Activated naive CD4-positive, alpha-beta T cell treated with anti-CD3 and anti-CD28 coated beads, Interleukin-2, amount 50 U/mL, for 24 hours (primary cell): Measurements from ENCODE around the gene DYNLRB2.
A peak's percentile ranks its signal among the peaks of the same experiment; 100 is the strongest.

ENCODE experiments used
- H3K27ac Mint-ChIP-seq: one replicate; pipeline ENCODE4 v1.8.0; 2021; ENCODE audit warnings: mild to moderate bottlenecking, mixed read lengths
- H3K27me3 Mint-ChIP-seq: one replicate; pipeline ENCODE4 v1.8.0; 2021; ENCODE audit warnings: mixed read lengths
- H3K36me3 Mint-ChIP-seq: one replicate; pipeline ENCODE4 v1.8.0; 2021; ENCODE audit warnings: mixed read lengths
- H3K4me1 Mint-ChIP-seq: one replicate; pipeline ENCODE4 v1.8.0; 2021; ENCODE audit warnings: mixed read lengths
- H3K4me3 Mint-ChIP-seq: one replicate; pipeline ENCODE4 v1.8.0; 2021; ENCODE audit warnings: mild to moderate bottlenecking, mixed read lengths
- H3K9me3 Mint-ChIP-seq: one replicate; pipeline ENCODE4 v1.8.0; 2021; ENCODE audit warnings: mixed read lengths

DYNLRB2 gene

DNA sequence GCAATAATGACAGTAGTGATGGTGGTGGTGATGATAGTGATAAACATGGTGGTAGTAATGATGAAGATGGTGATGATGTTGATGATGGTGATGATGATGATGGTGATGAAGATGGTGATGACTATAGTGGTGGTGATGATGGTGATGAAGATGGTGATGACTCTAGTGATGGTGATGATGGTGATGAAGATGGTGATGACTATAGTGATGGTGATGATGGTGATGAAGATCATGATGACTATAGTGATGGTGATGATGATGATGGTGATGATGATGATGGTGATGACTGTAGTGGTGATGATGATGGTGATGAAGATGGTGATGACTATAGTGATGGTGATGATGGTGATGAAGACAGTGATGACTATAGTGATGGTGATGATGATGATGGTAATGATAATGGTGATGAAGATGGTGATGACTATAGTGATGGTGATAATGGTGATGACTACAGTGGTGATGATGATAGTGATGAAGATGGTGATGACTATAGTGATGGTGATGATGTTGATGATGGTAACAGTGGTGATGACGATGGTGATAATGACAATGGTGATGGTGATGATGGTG, 35.6 kb downstream of the DYNLRB2 start:
- Mint-ChIP-seq H3K4me1 (peaks cover 29% of the 10 kb centered on the region), H3K36me3 (peaks cover 2% of the 10 kb centered on the region), H3K9me3 (peaks cover 4% of the 10 kb centered on the region), H3K27me3 (no peaks in the 10 kb centered on the region), H3K27ac (no peak overlapping the region), H3K4me3 (no peak overlapping the region)

DNA sequence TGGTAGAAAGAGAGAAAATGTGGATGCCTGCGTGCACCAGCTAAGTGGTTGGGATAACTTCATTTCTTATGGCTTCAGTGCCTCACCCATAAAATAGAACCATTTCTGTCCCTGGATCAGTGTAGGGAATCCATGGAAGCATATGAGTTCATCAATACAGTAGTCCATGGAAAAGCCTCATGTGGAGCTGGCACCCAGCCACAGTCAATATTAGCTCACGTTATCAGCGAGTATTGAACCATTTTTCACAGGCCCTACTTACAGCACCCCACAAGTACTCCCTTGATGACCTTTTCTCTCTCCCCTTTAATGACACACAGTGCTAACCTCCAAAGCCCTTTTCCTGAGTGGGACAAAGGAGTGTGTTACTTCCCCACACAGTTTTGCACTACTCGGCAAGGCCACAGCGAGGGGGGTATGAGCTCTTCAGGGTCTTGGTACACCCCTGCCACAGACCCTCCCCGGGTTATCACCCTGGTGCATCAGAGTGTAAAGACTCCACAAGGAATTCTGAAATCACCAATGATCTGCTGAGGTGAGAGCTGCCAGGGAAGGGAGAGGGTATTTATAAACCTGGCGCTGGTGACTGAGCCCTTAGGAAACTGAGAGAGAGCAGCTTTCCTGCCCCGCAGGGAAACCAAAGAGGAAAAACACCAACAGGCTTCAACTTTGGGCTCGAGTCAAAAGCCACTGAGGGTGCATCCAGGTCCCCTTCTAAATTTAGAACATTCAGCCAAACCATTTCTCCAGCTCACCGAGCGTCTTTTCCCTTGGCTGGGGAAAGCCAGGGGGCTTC, 36.9 kb downstream of the DYNLRB2 start:
- Mint-ChIP-seq H3K27ac (no peak overlapping the region), H3K36me3 (peaks cover 2% of the 10 kb centered on the region), H3K4me1 (peaks cover 31% of the 10 kb centered on the region), H3K4me3 (no peak overlapping the region), H3K27me3 (no peaks in the 10 kb centered on the region), H3K9me3 (peaks cover 4% of the 10 kb centered on the region)

- Mint-ChIP-seq H3K27ac (peak overlapping the region; percentile 97), H3K4me1 (peaks cover 51% of the 10 kb centered on the region), H3K4me3 (peak overlapping the region; percentile 76), H3K9me3 (peaks cover 4% of the 10 kb centered on the region), H3K27me3 (no peaks in the 10 kb centered on the region), H3K36me3 (peaks cover 2% of the 10 kb centered on the region)
These were observed 39.5 kb downstream of the DYNLRB2 start for GRCh38 chr16:80580109-80580832.

- no peak overlapping the region for H3K4me3 Mint-ChIP-seq
- H3K27ac Mint-ChIP-seq: peak overlapping the region; percentile 13
These were observed 42.7 kb downstream of the DYNLRB2 start for GRCh38 chr16:80583466-80583865.

DNA sequence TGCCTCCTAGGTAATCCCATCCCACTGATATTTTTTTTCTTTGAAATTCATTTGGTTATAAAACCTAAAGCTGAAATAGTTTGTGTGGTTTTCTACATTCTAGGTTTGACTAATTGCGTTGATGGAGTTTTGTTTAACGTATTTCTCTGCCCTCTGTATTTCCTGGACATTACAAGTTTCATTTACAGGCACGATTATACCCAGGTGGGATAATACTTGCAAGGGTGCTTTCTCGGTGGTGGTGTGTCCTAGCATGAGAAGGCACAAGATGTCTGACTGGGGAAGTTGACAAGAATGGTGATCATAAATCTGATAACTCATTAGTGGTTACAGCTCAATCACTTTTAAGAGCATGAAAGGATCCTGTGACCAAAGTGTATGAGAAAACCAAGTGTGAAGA, 45.0 kb downstream of the DYNLRB2 start:
- no peak overlapping the region for H3K4me3 Mint-ChIP-seq
- no peaks in the 10 kb centered on the region for H3K36me3 Mint-ChIP-seq
- H3K4me1 Mint-ChIP-seq: peaks cover 45% of the 10 kb centered on the region
- H3K9me3 Mint-ChIP-seq: no peaks in the 10 kb centered on the region
- H3K27me3 Mint-ChIP-seq: no peaks in the 10 kb centered on the region
- H3K27ac Mint-ChIP-seq: no peak overlapping the region

More at GRCh38 chr16:80583466-80583865, 42.7 kb downstream of the DYNLRB2 start:
- H3K4me1 Mint-ChIP-seq: peaks cover 50% of the 10 kb centered on the region
- H3K27me3 Mint-ChIP-seq: no peaks in the 10 kb centered on the region
- H3K9me3 Mint-ChIP-seq: peaks cover 4% of the 10 kb centered on the region
- H3K36me3 Mint-ChIP-seq: peaks cover 2% of the 10 kb centered on the region

- Mint-ChIP-seq H3K4me1 (peaks cover 45% of the 10 kb centered on the region), H3K36me3 (no peaks in the 10 kb centered on the region), H3K4me3 (no peak overlapping the region), H3K9me3 (no peaks in the 10 kb centered on the region), H3K27ac (no peak overlapping the region), H3K27me3 (no peaks in the 10 kb centered on the region)
These were observed 45.7 kb downstream of the DYNLRB2 start for GRCh38 chr16:80586476-80586875.

DNA sequence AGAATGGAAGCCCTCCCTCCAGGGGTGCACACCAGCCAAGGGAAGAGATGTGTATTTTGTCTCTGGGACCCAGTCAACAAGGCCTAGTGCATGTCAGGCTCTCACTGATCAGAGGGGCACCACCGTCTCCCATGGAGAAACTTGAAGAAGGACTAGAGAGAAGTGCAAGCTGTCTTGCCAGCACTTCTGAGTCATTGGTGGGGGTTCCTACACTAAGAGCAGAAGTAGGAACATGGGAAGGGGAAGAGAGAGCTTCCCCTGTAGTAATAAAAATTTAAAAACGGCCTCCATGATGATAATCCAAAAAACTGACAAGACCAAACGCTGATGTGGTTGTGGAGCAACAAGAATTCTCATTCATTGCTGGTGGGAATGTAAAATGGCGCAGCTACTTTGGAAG, 46.3 kb downstream of the DYNLRB2 start:
- Mint-ChIP-seq H3K27ac (no peak overlapping the region), H3K4me1 (peaks cover 49% of the 10 kb centered on the region), H3K36me3 (no peaks in the 10 kb centered on the region), H3K9me3 (no peaks in the 10 kb centered on the region), H3K27me3 (no peaks in the 10 kb centered on the region), H3K4me3 (no peak overlapping the region)

DNA sequence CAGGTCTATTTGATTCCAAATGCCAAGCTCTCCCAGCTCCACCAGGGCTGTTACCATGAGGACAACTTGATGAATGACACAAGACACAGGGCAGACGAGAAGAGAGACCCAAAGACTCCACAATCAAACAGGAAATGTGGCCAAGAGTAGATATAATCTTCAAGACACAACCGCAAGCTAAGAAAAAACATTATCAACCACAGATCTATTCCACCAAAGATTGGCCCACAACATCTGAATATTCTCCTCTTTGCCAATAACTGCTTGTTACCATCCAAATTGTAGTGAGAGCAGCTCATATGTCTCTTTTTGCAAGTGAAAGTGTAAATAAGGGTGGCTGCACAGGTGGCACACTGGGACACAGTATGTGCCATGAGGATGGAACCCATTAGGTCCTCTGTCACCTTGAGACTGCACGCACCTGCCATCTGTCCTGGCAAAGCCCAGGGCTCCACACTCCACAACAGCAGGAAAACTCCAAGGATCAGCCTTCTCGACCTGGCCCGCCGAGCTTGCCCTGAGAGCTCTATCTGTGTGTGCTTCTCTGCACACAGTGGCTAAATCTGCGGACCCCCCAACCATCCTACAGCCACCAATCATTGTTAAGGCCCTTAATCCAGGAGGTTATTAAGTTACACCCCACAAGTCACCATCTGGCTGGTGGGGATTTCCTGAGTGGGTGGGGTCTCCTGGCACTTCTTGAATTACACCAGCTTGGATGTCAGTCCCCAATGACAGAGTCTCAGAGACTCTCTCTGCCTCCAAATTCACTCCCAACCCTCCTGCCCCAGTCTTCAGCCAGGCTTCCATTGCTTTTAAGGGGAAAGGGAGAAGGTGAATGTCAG, 50.5 kb downstream of the DYNLRB2 start:
- Mint-ChIP-seq H3K36me3 (no peaks in the 10 kb centered on the region), H3K4me1 (peaks cover 28% of the 10 kb centered on the region), H3K4me3 (peak overlapping the region; percentile 71), H3K9me3 (peaks cover under 1% of the 10 kb centered on the region), H3K27me3 (no peaks in the 10 kb centered on the region), H3K27ac (peak overlapping the region; percentile 63)

DNA sequence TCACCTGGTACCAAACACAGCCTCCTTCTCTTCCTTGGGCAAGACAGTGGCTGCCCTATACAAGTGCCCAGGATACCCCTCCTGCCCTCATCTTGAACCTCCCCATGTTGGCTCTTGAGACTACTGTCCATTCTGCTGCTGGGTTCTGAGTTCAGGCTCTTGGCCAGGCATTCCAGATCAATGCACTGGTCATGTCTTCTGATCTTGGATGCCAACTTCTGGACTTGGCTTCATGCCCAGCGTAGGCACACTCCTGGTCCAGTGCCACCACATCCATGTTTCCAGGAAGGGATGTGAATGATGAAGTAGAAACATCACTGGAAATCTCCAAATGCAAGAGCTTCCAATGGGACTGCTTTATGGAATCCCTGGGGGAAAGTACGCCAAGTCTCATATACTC, 51.5 kb downstream of the DYNLRB2 start:
- no peak overlapping the region for H3K4me3 Mint-ChIP-seq
- peaks cover 28% of the 10 kb centered on the region for H3K4me1 Mint-ChIP-seq
- no peaks in the 10 kb centered on the region for H3K27me3 Mint-ChIP-seq
- peak overlapping the region; percentile 7 for H3K27ac Mint-ChIP-seq
- peaks cover 8% of the 10 kb centered on the region for H3K9me3 Mint-ChIP-seq
- H3K36me3 Mint-ChIP-seq: peaks cover 4% of the 10 kb centered on the region

GRCh38 chr16:80594756-80595155, 54.0 kb downstream of the DYNLRB2 start:
- no peak overlapping the region for H3K27ac Mint-ChIP-seq
- H3K36me3 Mint-ChIP-seq: peaks cover 4% of the 10 kb centered on the region
- peaks cover 8% of the 10 kb centered on the region for H3K9me3 Mint-ChIP-seq

GRCh38 chr16:80596507-80597207, 55.9 kb downstream of the DYNLRB2 start:
- peaks cover 5% of the 10 kb centered on the region for H3K36me3 Mint-ChIP-seq
- H3K27me3 Mint-ChIP-seq: no peaks in the 10 kb centered on the region
- H3K27ac Mint-ChIP-seq: no peak overlapping the region
- H3K4me3 Mint-ChIP-seq: no peak overlapping the region
- peaks cover 9% of the 10 kb centered on the region for H3K4me1 Mint-ChIP-seq
- H3K9me3 Mint-ChIP-seq: peaks cover 8% of the 10 kb centered on the region

More at GRCh38 chr16:80594756-80595155, 54.0 kb downstream of the DYNLRB2 start:
- Mint-ChIP-seq H3K4me1 (peaks cover 24% of the 10 kb centered on the region), H3K27me3 (no peaks in the 10 kb centered on the region), H3K4me3 (no peak overlapping the region)

- H3K4me1 Mint-ChIP-seq: no peaks in the 10 kb centered on the region
- no peak overlapping the region for H3K4me3 Mint-ChIP-seq
- H3K27ac Mint-ChIP-seq: no peak overlapping the region
- H3K27me3 Mint-ChIP-seq: no peaks in the 10 kb centered on the region
- H3K36me3 Mint-ChIP-seq: peaks cover 10% of the 10 kb centered on the region
- peaks cover 8% of the 10 kb centered on the region for H3K9me3 Mint-ChIP-seq
These were observed 58.7 kb downstream of the DYNLRB2 start for GRCh38 chr16:80599466-80599865.
